ENCODE data around the gene OR4C3.
"Not testable (repeated sequence)": the region's sequence is repeated elsewhere in the genome, so short reads cannot be mapped to it uniquely, and the experiment has no call there.

The OR4C3 gene

GRCh38 chr11:48324620-48325019 lies at the start of gene OR4C3:
Gene OR4C3, plus strand, starts transcription at chr11:48324920. Its CDS starts 102 bp downstream, at chr11:48325022.
- not testable (repeated sequence) for DNase-seq (ENCODE audit: low read depth)

- DNase-seq (ENCODE audit: low read depth): no peak
These were observed 18.8 kb upstream of the OR4C3 start, which contains the start of gene OR4S1 for GRCh38 chr11:48305923-48306322. Gene OR4S1, plus strand, starts transcription at chr11:48306223. Its CDS starts 0 bp downstream, at chr11:48306223.

- DNase-seq (ENCODE audit: low read depth): no peak
These were observed 16.8 kb upstream of the OR4C3 start for GRCh38 chr11:48307760-48308386.

GRCh38 chr11:48313590-48313989 lies 11.1 kb upstream of the OR4C3 start:
- not testable (repeated sequence) for DNase-seq (ENCODE audit: low read depth)

GRCh38 chr11:48319813-48320212 lies 4.9 kb upstream of the OR4C3 start:
- DNase-seq (ENCODE audit: low read depth): not testable (repeated sequence)

- no peak for DNase-seq (ENCODE audit: low read depth)
These were observed 16.7 kb downstream of the OR4C3 start for GRCh38 chr11:48341466-48341865.

GRCh38 chr11:48342505-48342904 lies 17.8 kb downstream of the OR4C3 start:
- DNase-seq (ENCODE audit: low read depth): not testable (repeated sequence)

- not testable (repeated sequence) for DNase-seq (ENCODE audit: low read depth)
These were observed 21.6 kb downstream of the OR4C3 start for GRCh38 chr11:48346286-48346685.

GRCh38 chr11:48354013-48354412 lies 29.3 kb downstream of the OR4C3 start:
- no peak for DNase-seq (ENCODE audit: low read depth)

GRCh38 chr11:48354677-48355076 lies 30.0 kb downstream of the OR4C3 start:
- no peak for DNase-seq (ENCODE audit: low read depth)

GRCh38 chr11:48361289-48361688 lies 36.6 kb downstream of the OR4C3 start:
- DNase-seq (ENCODE audit: low read depth): not testable (repeated sequence)

GRCh38 chr11:48366365-48366764 lies 41.6 kb downstream of the OR4C3 start, which contains the start of gene OR4C5:
Gene OR4C5, minus strand, starts transcription at chr11:48366465. Its CDS starts 0 bp downstream, at chr11:48366465.
- no peak for DNase-seq (ENCODE audit: low read depth)
